ENCODE results near the gene HDAC11. TPM values are rescaled to one million over a fixed set of nuclear protein-coding genes. Genes with fewer than 3 reads are reported as not detected.

HDAC11 gene
- total RNA-seq, 4 donors from 2014 or later: 19.8 to 44.0 (median 27.1) TPM

DNA sequence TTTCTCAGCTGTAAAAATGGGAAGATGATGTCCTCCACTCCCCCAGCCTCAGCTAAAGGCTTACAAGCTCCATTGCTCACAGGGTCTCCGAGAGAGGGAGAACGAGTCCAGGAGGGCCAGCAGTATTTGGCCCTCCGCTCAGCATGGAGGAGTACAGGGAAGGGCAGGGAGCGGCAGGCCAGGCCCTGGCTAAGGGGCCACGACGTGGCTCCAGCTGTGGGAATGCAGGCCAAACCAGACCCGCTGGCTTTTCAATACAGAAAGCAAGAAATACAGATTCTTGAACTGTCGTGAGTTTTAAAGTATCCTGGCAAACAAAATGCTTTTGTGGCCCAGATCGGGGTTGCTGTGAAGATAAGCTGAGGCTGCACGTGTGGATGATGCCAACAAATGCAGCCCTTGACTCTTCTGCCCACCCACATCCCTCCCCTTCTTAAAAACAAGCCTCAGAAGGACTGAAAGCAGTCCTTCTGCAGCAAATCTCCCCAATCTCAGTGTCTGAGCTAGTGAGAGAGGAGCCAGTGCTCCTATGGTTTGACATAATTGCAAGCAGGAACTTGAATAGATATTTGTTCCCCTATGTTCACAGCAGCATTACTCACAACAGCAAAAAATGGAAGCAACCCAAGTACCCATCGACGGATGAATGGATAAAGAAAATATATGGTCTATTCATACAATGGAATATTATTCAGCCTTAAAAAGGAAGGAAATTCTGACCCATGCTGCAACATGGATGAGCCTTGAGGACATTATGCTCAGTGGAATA, 50.3 kb downstream of the HDAC11 start:
- H3K4me3 ChIP-seq: no peak overlapping the region
- intact Hi-C loops (cut with DNase I; ENCODE audit: low total_unique reads) (no loop called here), in situ Hi-C loops (cut with MboI; ENCODE audit: low pct_ligation_motif_present in 1 of 4, low pct_unique_long_range_greater_than_20kb in 1 of 4, low sequenced_read_pairs in 3 of 4) (no loop called here)
- H3K36me3 ChIP-seq: no peaks in the 10 kb centered on the region
- H3K4me1 ChIP-seq: no peaks in the 10 kb centered on the region
- 79 to 80% methylated on average over 3 to 12 of the region's 12 CpGs for WGBS, 2 donors (ENCODE audit: low coverage in 1 of 2)
- H3K27ac ChIP-seq: no peak overlapping the region
- TF ChIP-seq, protein P1, sequence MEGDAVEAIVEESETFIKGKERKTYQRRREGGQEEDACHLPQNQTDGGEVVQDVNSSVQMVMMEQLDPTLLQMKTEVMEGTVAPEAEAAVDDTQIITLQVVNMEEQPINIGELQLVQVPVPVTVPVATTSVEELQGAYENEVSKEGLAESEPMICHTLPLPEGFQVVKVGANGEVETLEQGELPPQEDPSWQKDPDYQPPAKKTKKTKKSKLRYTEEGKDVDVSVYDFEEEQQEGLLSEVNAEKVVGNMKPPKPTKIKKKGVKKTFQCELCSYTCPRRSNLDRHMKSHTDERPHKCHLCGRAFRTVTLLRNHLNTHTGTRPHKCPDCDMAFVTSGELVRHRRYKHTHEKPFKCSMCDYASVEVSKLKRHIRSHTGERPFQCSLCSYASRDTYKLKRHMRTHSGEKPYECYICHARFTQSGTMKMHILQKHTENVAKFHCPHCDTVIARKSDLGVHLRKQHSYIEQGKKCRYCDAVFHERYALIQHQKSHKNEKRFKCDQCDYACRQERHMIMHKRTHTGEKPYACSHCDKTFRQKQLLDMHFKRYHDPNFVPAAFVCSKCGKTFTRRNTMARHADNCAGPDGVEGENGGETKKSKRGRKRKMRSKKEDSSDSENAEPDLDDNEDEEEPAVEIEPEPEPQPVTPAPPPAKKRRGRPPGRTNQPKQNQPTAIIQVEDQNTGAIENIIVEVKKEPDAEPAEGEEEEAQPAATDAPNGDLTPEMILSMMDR (IDR thresholded peaks at IDR 0.05): no peak
- TF ChIP-seq POLR2A (IDR thresholded peaks at IDR 0.05) (no peak), EP300 (IDR thresholded peaks at IDR 0.05; ENCODE audit: low read depth) (no peak), POLR2AphosphoS5 (IDR thresholded peaks at IDR 0.05) (no peak)
- DNase-seq: no peak
- no peaks in the 10 kb centered on the region for H3K9me3 ChIP-seq
- no peaks in the 10 kb centered on the region for H3K27me3 ChIP-seq

DNA sequence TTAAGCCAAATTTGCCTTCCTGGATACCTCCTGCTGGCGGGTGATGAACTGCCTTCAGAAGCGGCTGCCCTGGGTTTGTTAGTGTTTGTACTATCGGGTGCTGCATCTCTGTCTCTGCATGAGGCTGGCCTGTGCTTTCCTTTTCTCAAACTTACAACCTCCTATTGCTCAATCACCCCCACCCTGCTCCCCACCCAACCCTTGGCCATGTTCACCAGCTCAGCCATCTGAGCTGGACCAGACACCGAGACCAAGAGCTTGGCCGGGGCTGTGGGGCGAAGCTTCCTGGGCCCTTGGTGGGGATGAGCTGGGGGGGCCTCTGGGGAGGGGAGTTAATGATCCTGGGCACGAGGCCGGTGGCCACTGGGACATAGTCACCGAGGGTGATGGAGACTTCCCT, 52.0 kb downstream of the HDAC11 start:
- intact Hi-C loops (cut with DNase I; ENCODE audit: low total_unique reads): no loop called here
- 93% methylated on average over 9 of the region's 9 CpGs; no CpG with 5 or more reads in 1 of the 2 donors for WGBS, 2 donors (ENCODE audit: low coverage in 1 of 2)
- TF ChIP-seq POLR2AphosphoS5 (IDR thresholded peaks at IDR 0.05) (no peak), EP300 (IDR thresholded peaks at IDR 0.05; ENCODE audit: low read depth) (no peak), POLR2A (IDR thresholded peaks at IDR 0.05) (no peak)
- TF ChIP-seq, protein P1 (IDR thresholded peaks at IDR 0.05): no peak
- Histone ChIP-seq H3K36me3 (no peaks in the 10 kb centered on the region), H3K4me3 (no peak overlapping the region), H3K9me3 (no peaks in the 10 kb centered on the region), H3K27me3 (no peaks in the 10 kb centered on the region), H3K4me1 (peaks cover 0 to 3% (median 1%) of the 10 kb centered on the region in 4 donors), H3K27ac (no peak overlapping the region)
- DNase-seq: no peak
- in situ Hi-C loops (cut with MboI; ENCODE audit: low pct_ligation_motif_present in 1 of 4, low pct_unique_long_range_greater_than_20kb in 1 of 4, low sequenced_read_pairs in 3 of 4): no loop called here

DNA sequence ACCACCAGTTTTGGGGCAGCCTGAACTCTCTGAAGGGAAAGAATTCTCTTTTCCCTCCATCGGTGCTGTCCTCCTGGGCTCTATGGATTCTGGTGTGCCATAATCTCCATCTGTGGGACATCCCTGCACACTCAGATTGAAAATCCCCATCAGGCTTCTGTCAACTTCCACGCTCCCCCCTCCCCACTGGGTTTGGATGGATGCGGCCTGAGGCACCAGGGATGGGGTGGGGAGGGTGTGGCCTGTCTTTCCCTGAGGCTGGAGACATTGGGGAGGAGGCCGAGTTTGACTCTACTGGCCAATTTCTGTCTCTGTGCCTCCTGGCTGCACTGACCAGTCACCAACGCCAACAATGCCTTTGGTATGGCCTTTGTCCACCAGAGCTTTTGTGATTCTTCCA, 52.5 kb downstream of the HDAC11 start:
- TF ChIP-seq POLR2AphosphoS5 (IDR thresholded peaks at IDR 0.05) (no peak), POLR2A (IDR thresholded peaks at IDR 0.05) (no peak), EP300 (IDR thresholded peaks at IDR 0.05; ENCODE audit: low read depth) (no peak)
- TF ChIP-seq, protein P1 (IDR thresholded peaks at IDR 0.05): no peak
- H3K27me3 ChIP-seq: no peaks in the 10 kb centered on the region
- WGBS, 2 donors (ENCODE audit: low coverage in 1 of 2): 65% methylated on average over 5 of the region's 5 CpGs; no CpG with 5 or more reads in 1 of the 2 donors
- intact Hi-C loops (cut with DNase I; ENCODE audit: low total_unique reads) (no loop called here), in situ Hi-C loops (cut with MboI; ENCODE audit: low pct_ligation_motif_present in 1 of 4, low pct_unique_long_range_greater_than_20kb in 1 of 4, low sequenced_read_pairs in 3 of 4) (no loop called here)
- H3K4me3 ChIP-seq: no peak overlapping the region
- H3K4me1 ChIP-seq: peaks cover 0 to 3% (median 1%) of the 10 kb centered on the region in 4 donors
- no peak overlapping the region for H3K27ac ChIP-seq
- H3K9me3 ChIP-seq: no peaks in the 10 kb centered on the region
- DNase-seq: no peak
- no peaks in the 10 kb centered on the region for H3K36me3 ChIP-seq

DNA sequence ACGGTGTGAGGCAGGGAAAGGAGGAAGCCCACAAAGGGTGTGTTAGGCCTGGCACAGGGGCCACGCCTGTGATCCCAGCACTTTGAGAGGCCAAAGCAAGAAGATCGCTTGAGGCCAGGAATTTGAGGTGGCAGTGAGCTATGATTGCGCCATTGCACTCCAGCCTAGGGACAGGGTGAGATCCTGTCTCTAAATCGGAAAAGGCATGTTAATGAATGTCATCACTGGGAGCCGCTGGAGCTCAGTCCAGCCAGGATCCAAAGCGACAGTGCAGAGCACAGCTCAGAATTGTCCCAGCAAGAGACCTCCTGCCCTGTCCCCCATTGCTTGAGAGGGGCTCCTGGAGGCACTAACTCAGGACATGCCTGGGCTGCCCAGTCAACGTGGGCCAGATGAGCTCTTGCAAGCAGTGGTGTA, 53.8 kb downstream of the HDAC11 start:
- intact Hi-C loops (cut with DNase I; ENCODE audit: low total_unique reads): no loop called here
- Histone ChIP-seq H3K27me3 (no peaks in the 10 kb centered on the region), H3K36me3 (no peaks in the 10 kb centered on the region), H3K4me1 (peaks cover 0 to 3% (median 1%) of the 10 kb centered on the region in 4 donors), H3K4me3 (no peak overlapping the region), H3K27ac (no peak overlapping the region), H3K9me3 (no peaks in the 10 kb centered on the region)
- TF ChIP-seq, protein P1 (IDR thresholded peaks at IDR 0.05): no peak
- TF ChIP-seq EP300 (IDR thresholded peaks at IDR 0.05; ENCODE audit: low read depth): no peak
- TF ChIP-seq POLR2A (IDR thresholded peaks at IDR 0.05): no peak
- no peak for TF ChIP-seq POLR2AphosphoS5 (IDR thresholded peaks at IDR 0.05)
- in situ Hi-C loops (cut with MboI; ENCODE audit: low pct_ligation_motif_present in 1 of 4, low pct_unique_long_range_greater_than_20kb in 1 of 4, low sequenced_read_pairs in 3 of 4): no loop called here
- DNase-seq: no peak
- WGBS, 2 donors (ENCODE audit: low coverage in 1 of 2): 80 to 82% methylated on average over 1 to 6 of the region's 8 CpGs
